SJCRH30 (cell line): ENCODE results near the gene DNAAF5. TPM values are rescaled to one million over a fixed set of nuclear protein-coding genes. Genes with fewer than 3 reads are reported as not detected.
A peak's percentile ranks its signal among the peaks of the same experiment; 100 is the strongest.

Source experiments
- DNase-seq, 2 experiments: peaks; one replicate each; pipeline ENCODE4 v3.0.0-alpha.2; 2015 to 2020
- H3K27ac ChIP-seq: fragments of 250-450 bp; sonication (Bioruptor Pico); 2 replicates; pipeline ENCODE4 v1.5.1; 2020; ENCODE audit warnings: mild to moderate bottlenecking, moderate library complexity
- H3K27me3 ChIP-seq: fragments of 250-450 bp; sonication (Bioruptor Pico); 2 replicates; pipeline ENCODE4 v1.5.1; 2020; ENCODE audit warnings: mild to moderate bottlenecking, moderate library complexity
- H3K36me3 ChIP-seq: fragments of 250-450 bp; sonication (Bioruptor Pico); 2 replicates; pipeline ENCODE4 v1.5.1; 2020; ENCODE audit warnings: mild to moderate bottlenecking, moderate library complexity
- H3K4me1 ChIP-seq: fragments of 250-450 bp; sonication (Bioruptor Pico); 2 replicates; pipeline ENCODE4 v1.5.1; 2020; ENCODE audit warnings: mild to moderate bottlenecking, moderate library complexity
- H3K4me3 ChIP-seq: fragments of 250-450 bp; sonication (Bioruptor Pico); 2 replicates; pipeline ENCODE4 v1.5.1; 2020; ENCODE audit warnings: mild to moderate bottlenecking, moderate library complexity
- H3K9me3 ChIP-seq: fragments of 250-450 bp; sonication (Bioruptor Pico); replicated peaks from 2 replicates; pipeline ENCODE4 v1.5.1; 2020; ENCODE audit warnings: mild to moderate bottlenecking, moderate library complexity
- total RNA-seq: library from RNA; depleted of rRNA; stranded (reverse); fragments of >200 nt; shearing (Covaris generic); gene quantifications from 2 replicates; pipeline ENCODE4 v1.2.3, GENCODE V29; 2014

Gene DNAAF5
- total RNA-seq, 1 experiment from 2014 or later, result 18.4 TPM

DNA sequence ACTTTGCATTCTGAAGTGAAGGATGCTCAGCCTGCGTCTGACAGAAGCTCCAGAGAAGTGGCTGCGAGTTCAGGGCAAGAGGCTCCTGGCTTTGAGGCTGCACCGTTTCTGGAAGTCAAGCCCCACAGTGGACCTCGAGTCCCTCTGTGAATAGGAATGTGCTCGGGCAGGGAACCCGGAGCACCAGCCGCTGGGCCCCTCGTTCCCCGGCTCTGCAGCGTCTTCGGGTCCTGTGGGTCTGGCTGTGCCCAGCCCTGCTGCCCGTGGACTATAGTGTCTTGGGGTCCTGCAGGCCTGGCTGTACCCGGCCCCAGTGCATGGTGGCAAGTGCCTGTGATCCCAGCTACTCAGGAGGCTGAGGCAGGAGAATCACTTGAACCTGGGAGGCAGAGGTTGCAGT lies 45.9 kb downstream of the DNAAF5 start:
- H3K36me3 ChIP-seq, result no peaks in the 10 kb centered on the region; the same call in 1 of the 2 replicates

GRCh38 chr7:772861-773621 lies 46.5 kb downstream of the DNAAF5 start:
- no peak for DNase-seq
- Histone ChIP-seq H3K36me3 (no peaks in the 10 kb centered on the region; the same call in 1 of the 2 replicates), H3K4me3 (no peak overlapping the region), H3K27me3 (no peaks in the 10 kb centered on the region), H3K27ac (no peak overlapping the region), H3K9me3 (no peaks in the 10 kb centered on the region), H3K4me1 (no peaks in the 10 kb centered on the region)

More for the DNA sequence above, 45.9 kb downstream of the DNAAF5 start:
- H3K27ac ChIP-seq, result no peak overlapping the region
- no peaks in the 10 kb centered on the region for H3K4me1 ChIP-seq
- H3K27me3 ChIP-seq, result no peaks in the 10 kb centered on the region
- H3K4me3 ChIP-seq, result no peak overlapping the region
- no peaks in the 10 kb centered on the region for H3K9me3 ChIP-seq
- DNase-seq, result no peak

GRCh38 chr7:773622-773915 lies 47.1 kb downstream of the DNAAF5 start:
- H3K36me3 ChIP-seq, result no peaks in the 10 kb centered on the region; the same call in 1 of the 2 replicates
- H3K9me3 ChIP-seq, result no peaks in the 10 kb centered on the region
- H3K4me1 ChIP-seq, result no peaks in the 10 kb centered on the region
- no peak overlapping the region for H3K4me3 ChIP-seq
- H3K27me3 ChIP-seq, result no peaks in the 10 kb centered on the region
- DNase-seq, result no peak
- no peak overlapping the region for H3K27ac ChIP-seq

DNA sequence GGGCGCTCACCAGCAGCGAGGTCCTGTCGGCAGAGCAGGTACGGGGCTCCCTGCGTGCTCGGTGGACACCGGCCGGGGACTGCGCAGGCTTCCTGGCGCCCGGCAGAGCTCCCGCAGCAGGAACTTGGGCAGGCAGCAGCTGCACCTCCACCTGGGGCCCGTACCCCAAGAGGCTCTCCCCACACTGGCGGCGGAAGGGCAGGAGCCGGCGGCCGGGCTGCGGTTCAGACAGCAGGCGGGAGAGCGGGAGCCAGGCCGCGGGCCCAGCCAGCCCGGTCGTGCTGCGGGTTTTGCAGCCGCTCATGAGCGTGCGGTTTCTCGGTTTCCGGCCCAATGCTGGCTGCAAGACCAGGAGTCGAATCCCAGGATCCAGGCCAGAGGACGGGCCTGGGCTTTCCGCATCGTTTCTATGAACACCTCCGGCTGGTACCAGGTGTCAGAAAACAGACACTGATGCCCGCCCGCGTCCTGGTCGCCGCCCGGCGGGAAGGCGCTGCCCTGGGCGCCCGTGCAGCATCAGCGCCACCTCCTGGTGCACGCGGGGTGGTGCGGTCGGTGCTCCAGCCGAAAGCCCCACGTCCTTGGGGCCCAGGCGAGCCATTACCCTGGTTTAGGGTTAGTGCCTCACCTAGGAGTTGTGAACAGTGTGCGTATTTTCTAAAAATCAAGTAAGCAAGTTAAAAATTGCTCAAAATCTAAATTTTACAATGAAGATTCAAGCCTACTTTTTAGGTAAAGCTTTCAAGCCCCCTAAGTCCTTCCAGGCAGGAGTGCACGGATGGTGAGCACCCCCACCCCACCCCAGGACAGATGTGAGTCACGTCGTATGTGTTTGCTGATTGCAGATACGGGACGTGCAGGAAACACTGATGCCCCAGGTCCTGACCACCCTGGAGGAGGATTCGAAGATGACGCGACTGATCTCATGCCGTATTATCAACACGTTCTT lies 47.9 kb downstream of the DNAAF5 start:
- no peak overlapping the region for H3K27ac ChIP-seq
- no peaks in the 10 kb centered on the region; the same call in 1 of the 2 replicates for H3K36me3 ChIP-seq
- no peaks in the 10 kb centered on the region for H3K27me3 ChIP-seq
- H3K9me3 ChIP-seq, result no peaks in the 10 kb centered on the region
- H3K4me3 ChIP-seq, result no peak overlapping the region
- peak in 1 of 2 experiments; percentile 34 for DNase-seq
- H3K4me1 ChIP-seq, result no peaks in the 10 kb centered on the region

DNA sequence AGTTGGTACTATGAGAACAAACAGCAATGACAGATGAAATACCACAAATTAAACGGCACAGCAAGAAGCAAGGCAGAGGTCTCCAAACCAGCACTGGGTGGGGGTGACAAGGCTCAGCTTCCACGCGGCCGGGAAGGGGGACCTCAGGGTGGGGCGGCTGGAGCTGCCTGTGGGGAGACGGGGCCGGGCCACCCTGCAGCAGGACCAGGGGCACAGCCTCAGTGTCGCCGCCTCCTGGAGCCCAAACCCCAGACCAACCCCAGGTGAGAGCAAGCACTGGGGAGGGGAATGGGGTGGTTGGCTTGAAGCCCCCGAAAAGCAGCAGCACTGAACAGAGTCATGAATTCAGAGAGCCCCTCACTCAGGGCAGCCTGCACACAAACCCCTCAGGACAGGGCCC lies 49.9 kb downstream of the DNAAF5 start:
- Histone ChIP-seq H3K27me3 (no peaks in the 10 kb centered on the region), H3K4me1 (no peaks in the 10 kb centered on the region), H3K27ac (no peak overlapping the region), H3K36me3 (no peaks in the 10 kb centered on the region; the same call in 1 of the 2 replicates), H3K4me3 (no peak overlapping the region), H3K9me3 (no peaks in the 10 kb centered on the region)
- DNase-seq, result no peak

- DNase-seq, result no peak
- H3K4me3 ChIP-seq, result no peak overlapping the region
- H3K27ac ChIP-seq, result no peak overlapping the region
- H3K27me3 ChIP-seq, result no peaks in the 10 kb centered on the region
- H3K36me3 ChIP-seq, result no peaks in the 10 kb centered on the region; the same call in 1 of the 2 replicates
- no peaks in the 10 kb centered on the region for H3K4me1 ChIP-seq
- no peaks in the 10 kb centered on the region for H3K9me3 ChIP-seq
Observed at GRCh38 chr7:776992-777727, 50.7 kb downstream of the DNAAF5 start.

DNA sequence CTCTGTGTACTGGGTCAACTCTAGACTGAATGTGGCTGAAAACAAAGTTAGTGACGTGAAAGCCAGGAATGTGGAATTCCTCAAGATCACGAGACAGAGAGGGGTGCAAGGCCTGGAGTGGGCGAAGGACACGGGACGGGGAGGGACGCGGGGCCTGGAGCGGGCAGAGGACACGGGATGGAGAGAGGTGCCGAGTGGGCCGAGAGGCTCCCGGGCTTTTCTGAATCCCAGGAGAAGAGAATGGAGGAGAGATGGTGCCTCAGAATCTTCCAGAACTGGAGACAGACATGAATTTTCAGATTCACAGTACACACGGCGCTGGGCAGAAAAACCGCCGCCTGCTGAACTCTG lies 51.2 kb downstream of the DNAAF5 start:
- H3K27ac ChIP-seq, result no peak overlapping the region
- H3K4me1 ChIP-seq, result no peaks in the 10 kb centered on the region
- no peak overlapping the region for H3K4me3 ChIP-seq
- peaks cover under 1% of the 10 kb centered on the region; the same call in 1 of the 2 replicates for H3K36me3 ChIP-seq
- H3K27me3 ChIP-seq, result no peaks in the 10 kb centered on the region
- DNase-seq, result no peak
- no peaks in the 10 kb centered on the region for H3K9me3 ChIP-seq

DNA sequence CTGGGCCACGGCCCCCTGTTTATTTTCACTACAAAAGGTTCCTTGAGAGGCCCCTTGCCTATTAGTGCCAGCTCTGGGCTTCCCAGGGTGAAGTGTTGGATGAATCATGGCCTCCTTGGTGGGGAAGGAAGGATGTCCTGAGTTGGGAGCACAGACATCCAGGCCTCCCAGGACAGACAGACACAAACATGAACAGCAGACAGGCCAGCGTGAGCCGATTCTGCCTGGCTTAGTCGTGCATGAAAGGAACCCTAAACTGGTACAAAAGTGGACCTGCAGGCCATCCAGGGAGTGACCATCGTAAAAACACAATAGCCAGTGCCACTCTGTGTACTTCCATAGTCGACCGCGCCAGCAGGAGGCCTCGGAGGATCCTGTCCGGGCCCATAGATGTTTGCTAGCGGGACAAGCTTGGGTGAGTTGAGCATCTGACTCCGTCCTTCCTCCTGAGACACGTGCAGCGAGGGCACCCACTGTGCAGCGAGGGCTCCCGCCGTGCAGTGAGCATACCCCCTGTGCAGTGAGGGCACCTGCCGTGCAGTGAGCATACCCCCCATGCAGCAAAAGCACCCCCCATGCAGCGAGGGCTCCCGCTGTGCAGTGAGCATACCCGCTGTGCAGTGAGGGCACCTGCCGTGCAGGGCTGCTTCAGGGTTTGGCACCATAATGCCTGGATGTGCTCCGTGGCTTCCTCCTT lies 51.9 kb downstream of the DNAAF5 start:
- Histone ChIP-seq H3K9me3 (no peaks in the 10 kb centered on the region), H3K4me1 (no peaks in the 10 kb centered on the region), H3K4me3 (no peak overlapping the region), H3K27ac (no peak overlapping the region), H3K36me3 (peaks cover 4% of the 10 kb centered on the region; the same call in 1 of the 2 replicates), H3K27me3 (no peaks in the 10 kb centered on the region)
- DNase-seq, result no peak

DNA sequence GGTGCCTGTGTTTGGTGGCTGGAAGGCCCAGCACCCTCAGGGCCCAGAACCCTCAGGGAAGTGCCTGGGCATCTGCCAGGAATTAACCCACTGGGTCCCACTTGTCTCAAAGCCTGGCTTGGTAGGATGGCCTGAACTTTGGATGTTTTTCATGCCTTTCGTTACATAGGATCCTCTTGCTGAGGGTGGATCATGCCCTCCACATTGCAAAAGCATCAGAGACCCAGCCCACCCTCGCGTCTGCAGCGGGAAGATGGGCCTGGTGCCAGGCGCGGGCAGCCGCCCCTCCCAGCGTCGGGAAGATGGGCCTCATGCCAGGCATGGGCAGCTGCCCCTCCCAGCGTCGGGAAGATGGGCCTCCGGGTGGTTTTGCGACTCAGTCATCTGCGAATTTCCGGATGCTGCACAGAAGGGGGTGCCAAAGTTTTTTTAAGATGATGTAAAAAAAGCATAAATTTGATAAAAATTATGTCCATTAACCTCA lies 52.5 kb downstream of the DNAAF5 start:
- H3K4me3 ChIP-seq, result no peak overlapping the region
- no peak for DNase-seq
- no peak overlapping the region for H3K27ac ChIP-seq
- peaks cover 4% of the 10 kb centered on the region; the same call in 1 of the 2 replicates for H3K36me3 ChIP-seq
- no peaks in the 10 kb centered on the region for H3K27me3 ChIP-seq
- no peaks in the 10 kb centered on the region for H3K9me3 ChIP-seq
- no peaks in the 10 kb centered on the region for H3K4me1 ChIP-seq

GRCh38 chr7:779480-779879 lies 53.0 kb downstream of the DNAAF5 start:
- H3K4me3 ChIP-seq, result no peak overlapping the region
- H3K4me1 ChIP-seq, result no peaks in the 10 kb centered on the region
- DNase-seq, result no peak
- H3K27me3 ChIP-seq, result no peaks in the 10 kb centered on the region
- peaks cover 4% of the 10 kb centered on the region; the same call in 1 of the 2 replicates for H3K36me3 ChIP-seq
- H3K27ac ChIP-seq, result no peak overlapping the region
- no peaks in the 10 kb centered on the region for H3K9me3 ChIP-seq

- Histone ChIP-seq H3K4me1 (no peaks in the 10 kb centered on the region), H3K9me3 (no peaks in the 10 kb centered on the region), H3K36me3 (peaks cover 4% of the 10 kb centered on the region; the same call in 1 of the 2 replicates), H3K27me3 (no peaks in the 10 kb centered on the region), H3K4me3 (no peak overlapping the region), H3K27ac (no peak overlapping the region)
- DNase-seq, result no peak
Observed at GRCh38 chr7:780081-780480, 53.6 kb downstream of the DNAAF5 start.

DNA sequence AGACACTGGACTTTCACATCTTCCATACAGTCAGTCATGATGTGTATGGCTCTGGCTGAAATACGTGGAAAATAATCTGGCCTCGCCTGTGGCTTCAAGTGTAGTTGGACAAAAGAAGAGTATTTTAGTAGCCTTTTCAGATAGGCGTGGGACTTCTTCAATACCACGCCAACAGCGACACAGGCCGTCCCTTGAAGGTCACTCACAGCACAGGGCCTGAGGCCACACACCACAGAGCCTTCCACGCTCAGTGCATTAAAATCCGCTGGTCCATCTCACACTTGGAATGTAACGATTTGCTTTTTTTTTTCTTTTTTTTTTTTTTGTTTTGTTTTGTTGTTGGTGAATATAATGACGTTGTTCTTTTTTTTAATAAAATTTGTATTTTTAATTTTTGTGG lies 54.0 kb downstream of the DNAAF5 start:
- no peak overlapping the region for H3K4me3 ChIP-seq

GRCh38 chr7:781186-781849 lies 54.8 kb downstream of the DNAAF5 start:
- H3K4me3 ChIP-seq, result no peak overlapping the region
- H3K27me3 ChIP-seq, result no peaks in the 10 kb centered on the region
- H3K4me1 ChIP-seq, result no peaks in the 10 kb centered on the region
- no peak overlapping the region for H3K27ac ChIP-seq
- H3K9me3 ChIP-seq, result no peaks in the 10 kb centered on the region
- peaks cover 4% of the 10 kb centered on the region; the same call in 1 of the 2 replicates for H3K36me3 ChIP-seq
- no peak for DNase-seq

More for the DNA sequence above, 54.0 kb downstream of the DNAAF5 start:
- Histone ChIP-seq H3K9me3 (no peaks in the 10 kb centered on the region), H3K36me3 (peaks cover 4% of the 10 kb centered on the region; the same call in 1 of the 2 replicates), H3K4me1 (no peaks in the 10 kb centered on the region), H3K27ac (no peak overlapping the region), H3K27me3 (no peaks in the 10 kb centered on the region)
- no peak for DNase-seq
